ENCODE measurements around the gene LDHD.
"Not testable (repeated sequence)": the region's sequence is repeated elsewhere in the genome, so short reads cannot be mapped to it uniquely, and the experiment has no call there.

LDHD gene

DNA sequence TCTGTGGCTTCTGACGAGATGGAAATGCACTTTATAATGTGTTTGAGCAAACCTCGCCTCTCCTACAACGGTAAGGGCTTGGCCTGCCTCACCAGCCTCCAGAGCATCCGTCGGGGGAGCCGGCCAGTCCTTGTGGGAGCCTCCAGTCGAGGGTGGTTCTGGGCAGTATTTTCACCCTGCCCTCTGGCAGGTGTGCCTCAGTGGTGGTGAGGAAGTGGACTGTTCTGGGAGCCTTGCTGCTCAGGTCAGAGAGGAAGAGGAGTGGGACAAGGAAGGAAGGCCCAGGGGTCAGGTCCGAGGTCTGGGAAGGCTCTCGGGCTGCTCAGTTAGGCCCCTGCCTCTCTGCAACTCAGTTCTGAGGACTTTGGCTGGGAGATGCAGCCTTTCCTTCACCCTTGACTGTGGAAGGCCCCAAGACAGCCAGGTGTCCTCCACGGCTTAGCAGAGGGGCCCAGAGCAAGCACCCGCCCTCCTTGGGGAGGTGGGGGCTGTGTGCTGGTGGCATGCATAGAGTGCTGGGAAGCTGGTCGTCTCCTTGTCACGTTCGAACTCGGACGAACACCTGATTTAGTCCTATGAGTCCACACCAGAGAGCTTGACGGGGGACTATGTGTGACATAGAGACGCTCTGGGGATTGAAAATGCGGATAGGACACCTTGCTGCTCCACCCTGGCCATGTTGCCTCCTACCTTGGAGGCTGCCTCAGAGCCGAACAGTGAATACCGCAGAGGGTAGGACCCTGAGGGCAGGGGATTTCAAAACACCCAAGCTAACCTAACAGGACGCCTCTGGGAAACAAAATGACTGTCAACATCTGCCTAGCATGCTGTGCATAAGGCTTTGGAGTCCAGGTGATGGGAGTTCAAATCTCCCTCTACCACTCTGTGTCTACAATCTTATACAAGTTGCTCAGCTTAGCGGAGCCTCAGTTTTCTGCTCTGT lies 22.7 kb downstream of the LDHD start:
- TF ChIP-seq SPI1 (IDR thresholded peaks at IDR 0.05; ENCODE audit: low read depth, low read length) (no peak), POU2F2 (IDR thresholded peaks at IDR 0.05; ENCODE audit: low read depth, low read length) (no peak)
- FAIRE-seq (no peak), DNase-seq (ENCODE audit: insufficient read length, low spot score) (no peak)

DNA sequence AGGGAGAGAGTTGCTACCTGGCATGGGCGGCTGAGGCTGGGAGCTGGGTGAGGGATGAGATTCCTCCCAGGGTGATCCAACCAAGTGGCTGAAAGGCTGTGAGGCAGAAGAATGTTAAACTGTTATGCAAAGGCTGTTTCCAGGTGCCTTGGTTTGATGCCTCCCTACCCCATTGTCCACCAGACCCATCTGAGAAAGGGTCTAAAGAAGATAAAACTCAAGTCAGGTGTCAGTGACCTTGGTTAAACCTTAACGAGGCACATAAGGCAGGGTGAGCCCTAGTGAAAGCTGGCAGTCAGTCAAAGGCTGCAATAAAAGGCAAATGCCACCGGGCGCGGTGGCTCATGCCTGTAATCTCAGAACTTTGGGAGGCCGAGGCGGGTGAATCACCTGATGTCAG lies 23.8 kb downstream of the LDHD start:
- FAIRE-seq (no peak), DNase-seq (ENCODE audit: insufficient read length, low spot score) (no peak)
- no peak for TF ChIP-seq POLR2AphosphoS5 (IDR thresholded peaks at IDR 0.05; ENCODE audit: low read depth, low read length)
- no peak for TF ChIP-seq POLR2A (IDR thresholded peaks at IDR 0.05; ENCODE audit: low read depth, low read length)

DNA sequence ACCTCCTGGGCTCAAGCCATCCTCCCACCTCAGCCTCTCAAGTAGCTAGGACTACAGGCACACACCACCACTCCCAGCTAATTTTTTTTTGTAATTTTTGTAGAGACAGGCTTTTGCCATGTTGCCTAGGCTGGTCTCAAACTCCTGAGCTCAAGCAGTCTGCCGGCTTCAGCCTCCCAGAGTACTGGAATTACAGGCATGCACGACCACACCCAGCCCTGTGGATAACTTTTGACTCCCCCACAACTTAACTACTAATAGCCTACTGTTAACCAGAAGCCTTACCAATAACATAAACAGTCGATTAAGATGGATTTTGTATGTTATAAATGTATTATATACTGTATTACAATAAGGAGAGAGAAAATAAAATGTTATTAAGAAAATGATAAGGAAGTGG lies 25.0 kb downstream of the LDHD start:
- DNase-seq (ENCODE audit: insufficient read length, low spot score); FAIRE-seq: not testable (repeated sequence)

DNA sequence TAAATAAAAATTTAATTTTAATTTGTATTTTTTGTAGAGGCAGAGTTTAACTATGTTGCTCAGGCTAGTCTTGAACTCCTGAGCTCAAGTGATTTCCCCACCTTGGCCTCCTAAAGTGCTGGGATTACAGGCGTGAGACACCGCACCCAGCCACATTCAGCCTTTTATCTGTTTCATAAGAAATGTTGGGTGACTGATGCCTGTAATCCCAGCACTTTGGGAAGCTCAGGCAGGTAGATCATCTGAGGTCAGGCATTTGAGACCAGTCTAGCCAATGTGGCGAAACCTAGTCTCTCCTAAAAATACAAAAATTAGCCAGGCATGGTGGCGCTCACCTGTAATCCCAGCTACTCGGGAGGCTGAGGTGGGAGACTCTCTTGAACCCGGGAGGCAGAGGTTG lies 25.7 kb downstream of the LDHD start:
- not testable (repeated sequence) for FAIRE-seq; DNase-seq (ENCODE audit: insufficient read length, low spot score)

DNA sequence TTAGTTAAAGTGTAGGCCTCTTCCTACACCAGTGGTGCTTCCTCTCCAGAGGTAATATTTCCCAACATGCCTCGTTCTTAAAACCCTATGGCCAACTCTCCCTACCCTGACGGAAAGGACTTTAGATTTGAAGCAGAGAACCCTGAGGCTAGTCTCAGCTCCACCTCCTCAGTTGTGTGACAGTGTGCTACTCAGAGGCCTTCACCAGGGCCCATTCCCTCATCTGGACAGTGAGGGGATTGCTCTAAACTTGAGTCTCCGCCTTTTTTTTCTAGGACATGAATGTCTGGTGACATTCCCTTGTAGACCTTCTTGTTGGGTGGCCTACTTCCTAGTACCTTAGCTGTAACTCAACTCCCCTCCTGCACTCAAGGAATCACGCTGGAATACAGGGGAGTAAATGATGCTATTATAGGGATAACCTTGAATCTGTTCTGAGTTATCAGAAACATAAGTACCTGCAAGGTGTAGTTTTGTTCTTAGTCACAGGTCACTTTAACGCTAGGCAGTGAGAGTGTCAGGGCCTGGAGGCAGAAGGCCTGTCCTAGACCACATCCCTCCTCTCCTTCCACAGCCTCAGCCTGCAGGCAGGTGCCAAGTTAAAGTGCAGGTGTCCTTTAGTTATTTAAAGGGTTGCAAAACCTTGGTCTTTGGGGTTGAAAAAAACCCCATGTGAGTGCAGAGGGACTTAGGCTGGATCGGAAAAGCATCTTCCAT lies 26.9 kb downstream of the LDHD start:
- TF ChIP-seq PAX5 (IDR thresholded peaks at IDR 0.05; ENCODE audit: insufficient read depth, low read length, severe bottlenecking) (no peak), POLR2AphosphoS5 (IDR thresholded peaks at IDR 0.05; ENCODE audit: low read depth, low read length) (no peak), SPI1 (IDR thresholded peaks at IDR 0.05; ENCODE audit: low read depth, low read length) (no peak), POU2F2 (IDR thresholded peaks at IDR 0.05; ENCODE audit: low read depth, low read length) (no peak), POLR2A (IDR thresholded peaks at IDR 0.05; ENCODE audit: low read depth, low read length) (no peak), TAF1 (IDR thresholded peaks at IDR 0.05; ENCODE audit: low read depth, low read length) (no peak)
- no peak for DNase-seq (ENCODE audit: insufficient read length, low spot score)
- FAIRE-seq: no peak

DNA sequence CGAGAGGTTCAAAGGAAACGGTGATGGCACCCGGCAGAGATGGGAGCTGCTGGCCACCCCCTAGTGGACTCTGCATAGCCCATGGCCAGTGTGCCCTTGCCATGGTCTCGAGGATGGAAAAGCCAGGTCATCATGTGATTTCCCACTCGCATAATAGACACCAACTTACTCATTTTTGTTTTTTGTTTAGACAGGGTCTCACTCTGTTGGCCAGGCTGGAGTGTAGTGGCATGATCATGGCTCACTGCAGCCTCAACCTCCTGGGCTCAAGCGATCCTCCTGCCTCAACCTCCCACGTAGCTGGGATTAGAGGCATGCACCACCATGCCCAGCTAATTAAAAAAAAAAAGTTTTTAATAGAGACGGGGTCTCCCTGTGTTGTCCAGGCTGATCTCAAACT lies 27.6 kb downstream of the LDHD start:
- no peak for DNase-seq (ENCODE audit: insufficient read length, low spot score)
- no peak for FAIRE-seq
- no peak for TF ChIP-seq PAX5 (IDR thresholded peaks at IDR 0.05; ENCODE audit: insufficient read depth, low read length, severe bottlenecking)

DNA sequence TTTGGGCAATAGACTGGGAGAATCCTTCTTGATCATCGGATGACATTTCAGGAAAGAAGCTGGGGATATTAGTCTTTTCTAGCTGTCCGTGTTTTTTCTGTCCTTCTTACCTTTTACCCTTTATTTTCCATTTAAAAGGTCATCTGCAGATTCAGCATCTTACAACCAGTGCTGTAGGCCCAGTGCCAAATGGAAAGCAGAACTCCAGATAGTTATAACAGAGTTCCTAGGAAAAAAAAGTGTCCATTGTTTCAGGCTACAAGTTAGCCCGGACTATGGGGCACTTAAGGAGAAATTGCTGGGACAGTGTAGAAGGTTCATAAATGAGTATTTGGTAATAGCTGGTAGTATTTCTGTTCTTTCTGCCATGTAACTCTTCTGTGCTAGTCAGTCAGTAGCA lies 28.4 kb downstream of the LDHD start:
- DNase-seq (ENCODE audit: insufficient read length, low spot score) (no peak), FAIRE-seq (no peak)
- TF ChIP-seq SPI1 (IDR thresholded peaks at IDR 0.05; ENCODE audit: low read depth, low read length): no peak
- no peak for TF ChIP-seq TAF1 (IDR thresholded peaks at IDR 0.05; ENCODE audit: low read depth, low read length)
- no peak for TF ChIP-seq POU2F2 (IDR thresholded peaks at IDR 0.05; ENCODE audit: low read depth, low read length)
- no peak for TF ChIP-seq POLR2A (IDR thresholded peaks at IDR 0.05; ENCODE audit: low read depth, low read length)
- TF ChIP-seq PAX5 (IDR thresholded peaks at IDR 0.05; ENCODE audit: insufficient read depth, low read length, severe bottlenecking): no peak
- TF ChIP-seq POLR2AphosphoS5 (IDR thresholded peaks at IDR 0.05; ENCODE audit: low read depth, low read length): no peak

DNA sequence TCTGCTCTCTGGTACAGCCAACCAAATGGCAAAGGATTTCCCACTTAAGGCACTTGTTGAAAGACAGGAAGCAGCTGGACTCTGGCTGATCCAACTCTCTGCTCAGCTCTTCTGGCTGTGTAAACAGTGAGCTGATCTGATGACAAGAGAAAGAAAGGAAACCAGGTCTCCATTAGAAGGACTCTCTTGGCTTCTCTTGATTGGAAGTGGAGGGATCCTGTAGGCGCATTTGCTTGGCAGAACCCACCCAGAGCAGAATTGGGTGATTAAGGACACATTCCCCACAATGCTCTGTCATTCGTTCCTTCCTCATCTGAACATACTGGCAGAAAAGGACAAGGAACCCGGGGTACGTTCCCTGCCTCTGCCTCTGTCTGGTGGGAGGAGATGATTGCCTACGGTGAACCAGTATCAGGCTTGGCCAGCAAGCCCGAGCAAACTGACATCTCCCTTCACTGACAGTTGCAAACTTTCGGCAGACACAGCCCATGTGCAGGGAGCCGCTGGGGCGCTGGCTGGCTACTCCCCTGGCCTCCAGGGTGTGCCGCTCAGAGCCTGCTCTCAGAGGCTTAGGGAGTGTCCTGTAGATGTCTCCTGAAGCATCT lies 29.1 kb downstream of the LDHD start:
- DNase-seq (ENCODE audit: insufficient read length, low spot score) (no peak), FAIRE-seq (no peak)

DNA sequence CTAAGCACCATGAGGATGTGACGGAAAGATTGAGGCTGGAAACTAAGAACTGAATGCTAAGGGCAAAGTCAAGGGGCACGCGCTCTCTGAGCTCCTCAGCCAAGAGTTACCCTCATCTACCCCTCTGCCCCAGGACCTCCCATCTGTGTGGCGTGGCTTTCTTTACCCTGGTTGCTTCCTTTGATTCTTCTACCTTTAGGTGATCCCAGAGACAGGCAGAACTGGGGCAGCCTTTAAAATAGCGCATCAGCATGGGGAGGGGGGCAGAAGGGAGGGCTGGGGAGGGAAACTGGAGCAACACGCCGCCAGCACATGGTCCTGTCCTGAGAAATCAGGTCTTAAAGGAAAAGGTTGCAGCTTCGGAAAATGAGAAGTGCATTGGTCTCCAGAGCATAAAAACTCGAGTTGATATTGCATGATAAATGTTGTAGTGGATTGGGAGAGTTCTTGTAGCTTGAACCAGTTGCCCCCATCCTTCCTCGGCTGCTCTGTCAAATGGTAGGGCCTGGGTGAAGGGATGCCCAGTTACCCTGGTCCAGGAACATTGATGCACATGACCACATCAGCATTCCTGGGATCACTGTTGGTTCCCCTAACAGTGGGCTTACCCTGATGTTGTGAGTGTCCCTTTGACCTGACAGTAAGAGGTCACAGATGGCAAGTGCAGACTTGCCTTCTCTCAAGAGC lies 29.7 kb downstream of the LDHD start:
- TF ChIP-seq POU2F2 (IDR thresholded peaks at IDR 0.05; ENCODE audit: low read depth, low read length) (no peak), PAX5 (IDR thresholded peaks at IDR 0.05; ENCODE audit: insufficient read depth, low read length, severe bottlenecking) (no peak), POLR2A (IDR thresholded peaks at IDR 0.05; ENCODE audit: low read depth, low read length) (no peak), SPI1 (IDR thresholded peaks at IDR 0.05; ENCODE audit: low read depth, low read length) (no peak), POLR2AphosphoS5 (IDR thresholded peaks at IDR 0.05; ENCODE audit: low read depth, low read length) (no peak), TAF1 (IDR thresholded peaks at IDR 0.05; ENCODE audit: low read depth, low read length) (no peak)
- DNase-seq (ENCODE audit: insufficient read length, low spot score): no peak
- FAIRE-seq: peak; percentile 9

More for the DNA sequence above, 29.1 kb downstream of the LDHD start:
- TF ChIP-seq TAF1 (IDR thresholded peaks at IDR 0.05; ENCODE audit: low read depth, low read length): no peak
- no peak for TF ChIP-seq POLR2A (IDR thresholded peaks at IDR 0.05; ENCODE audit: low read depth, low read length)
- TF ChIP-seq SPI1 (IDR thresholded peaks at IDR 0.05; ENCODE audit: low read depth, low read length): no peak
- no peak for TF ChIP-seq PAX5 (IDR thresholded peaks at IDR 0.05; ENCODE audit: insufficient read depth, low read length, severe bottlenecking)

DNA sequence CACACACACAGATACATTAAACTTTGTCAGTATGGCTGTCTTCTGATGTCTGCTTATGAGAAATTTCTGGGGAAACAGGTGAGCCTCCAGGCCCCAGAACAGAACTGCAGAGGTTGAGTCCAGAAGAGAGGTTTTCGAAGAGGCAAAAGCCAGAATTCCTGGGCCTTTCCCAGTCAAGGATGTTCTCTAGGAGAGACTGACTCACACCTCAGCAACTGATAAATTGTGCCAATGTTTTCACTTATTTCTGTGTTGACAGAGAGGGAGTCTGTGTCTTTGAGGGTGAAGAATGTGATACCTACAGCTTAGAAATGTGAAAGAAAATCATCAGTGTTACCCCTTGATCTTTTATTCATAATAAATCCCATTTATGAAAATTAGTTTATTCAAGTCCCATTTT lies 30.3 kb downstream of the LDHD start:
- FAIRE-seq (no peak), DNase-seq (ENCODE audit: insufficient read length, low spot score) (no peak)
- no peak for TF ChIP-seq POLR2A (IDR thresholded peaks at IDR 0.05; ENCODE audit: low read depth, low read length)
- no peak for TF ChIP-seq POLR2AphosphoS5 (IDR thresholded peaks at IDR 0.05; ENCODE audit: low read depth, low read length)
- TF ChIP-seq SPI1 (IDR thresholded peaks at IDR 0.05; ENCODE audit: low read depth, low read length): no peak
- TF ChIP-seq PAX5 (IDR thresholded peaks at IDR 0.05; ENCODE audit: insufficient read depth, low read length, severe bottlenecking): no peak
- TF ChIP-seq POU2F2 (IDR thresholded peaks at IDR 0.05; ENCODE audit: low read depth, low read length): no peak
- TF ChIP-seq TAF1 (IDR thresholded peaks at IDR 0.05; ENCODE audit: low read depth, low read length): no peak
